Erythroblast (primary cell): ENCODE results near the gene CENPS.

ENCODE experiments used
- DNase-seq, 2 experiments: peaks; one replicate each; lab custom pipeline; 2025; lab: John Stamatoyannopoulos, UW
- GATA1 ChIP-seq: IDR thresholded peaks from 2 replicates; pipeline ENCODE4 v1.6.1; 2011; ENCODE audit warnings: low read depth, mild to moderate bottlenecking, control low read depth, low read length, moderate library complexity
- POLR2A ChIP-seq: IDR thresholded peaks from 2 replicates; pipeline ENCODE4 v1.6.1; 2011; ENCODE audit warnings: mild to moderate bottlenecking, low read length

CENPS gene

GRCh38 chr1:10431070-10431730 is 967 bp downstream of the CENPS start:
- peak in 1 of 2 experiments; percentile 68 for DNase-seq

GRCh38 chr1:10432910-10433700 is 2.9 kb downstream of the CENPS start:
- DNase-seq = no peak
- TF ChIP-seq GATA1 (no peak), POLR2A (no peak)

More at GRCh38 chr1:10431070-10431730, 967 bp downstream of the CENPS start:
- TF ChIP-seq GATA1 (no peak), POLR2A (no peak)

- DNase-seq = no peak
- no peak for TF ChIP-seq GATA1
- no peak for TF ChIP-seq POLR2A
Measured at GRCh38 chr1:10433790-10434189, 3.6 kb downstream of the CENPS start.

- DNase-seq = no peak
- TF ChIP-seq POLR2A (no peak), GATA1 (no peak)
Measured at GRCh38 chr1:10434590-10434989, 4.4 kb downstream of the CENPS start.

GRCh38 chr1:10437052-10437451 is 6.8 kb downstream of the CENPS start:
- no peak for DNase-seq
- TF ChIP-seq POLR2A (no peak), GATA1 (no peak)

- DNase-seq = no peak
- TF ChIP-seq POLR2A (no peak), GATA1 (no peak)
Measured at GRCh38 chr1:10438677-10439163, 8.5 kb downstream of the CENPS start.

- TF ChIP-seq GATA1 (no peak), POLR2A (no peak)
- DNase-seq = no peak
Measured at GRCh38 chr1:10440305-10440704, 10.1 kb downstream of the CENPS start.

GRCh38 chr1:10440794-10441193 is 10.6 kb downstream of the CENPS start:
- no peak for DNase-seq
- TF ChIP-seq POLR2A (no peak), GATA1 (no peak)

GRCh38 chr1:10444248-10444647 is 14.0 kb downstream of the CENPS start:
- TF ChIP-seq GATA1 = no peak

GRCh38 chr1:10444795-10445397 is 14.7 kb downstream of the CENPS start:
- DNase-seq = no peak
- TF ChIP-seq POLR2A = no peak
- TF ChIP-seq GATA1 = no peak

More at GRCh38 chr1:10444248-10444647, 14.0 kb downstream of the CENPS start:
- no peak for DNase-seq

- TF ChIP-seq GATA1 (no peak), POLR2A (no peak)
- no peak for DNase-seq
Measured at GRCh38 chr1:10446790-10447422, 16.7 kb downstream of the CENPS start.

- TF ChIP-seq POLR2A = no peak
- TF ChIP-seq GATA1 = no peak
Measured at GRCh38 chr1:10449751-10450150, 19.5 kb downstream of the CENPS start, which contains the start of gene CORT. Gene CORT, plus strand, starts transcription at chr1:10450031. Its CDS starts 193 bp downstream, at chr1:10450224.

GRCh38 chr1:10450156-10450814 is 20.1 kb downstream of the CENPS start:
- TF ChIP-seq POLR2A = no peak
- no peak for TF ChIP-seq GATA1
- no peak for DNase-seq

More at GRCh38 chr1:10449751-10450150, 19.5 kb downstream of the CENPS start, which contains the start of gene CORT:
- DNase-seq = no peak

GRCh38 chr1:10450836-10451235 is 20.6 kb downstream of the CENPS start:
- DNase-seq = no peak
- no peak for TF ChIP-seq POLR2A
- no peak for TF ChIP-seq GATA1
